Measurements from ENCODE around the gene CD302. TPM values are rescaled to one million over a fixed set of nuclear protein-coding genes. Genes with fewer than 3 reads are reported as not detected.

The CD302 gene, protein sequence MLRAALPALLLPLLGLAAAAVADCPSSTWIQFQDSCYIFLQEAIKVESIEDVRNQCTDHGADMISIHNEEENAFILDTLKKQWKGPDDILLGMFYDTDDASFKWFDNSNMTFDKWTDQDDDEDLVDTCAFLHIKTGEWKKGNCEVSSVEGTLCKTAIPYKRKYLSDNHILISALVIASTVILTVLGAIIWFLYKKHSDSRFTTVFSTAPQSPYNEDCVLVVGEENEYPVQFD
- total RNA-seq: 10 to 100 TPM; 18.3 to 26.4 TPM
- 23.2 TPM for polyA plus RNA-seq (ENCODE audit: insufficient read depth, low read depth, low replicate concordance)
- long read RNA-seq, donor 1, transcript CD302-201 (6 exons, 3,741 nt): major isoform, 22 of 27 reads
- long read RNA-seq, donor 1, partial matches to known transcripts: 0 of 27 reads
- long read RNA-seq, donor 1, other reads (novel, unspliced or antisense): 0 of 27 reads
- long read RNA-seq, donor 2, transcript CD302-201 (6 exons, 3,741 nt): major isoform, 16 of 16 reads
- long read RNA-seq, donor 2, partial matches to known transcripts: 0 of 16 reads
- long read RNA-seq, donor 2, other reads (novel, unspliced or antisense): 0 of 16 reads

DNA sequence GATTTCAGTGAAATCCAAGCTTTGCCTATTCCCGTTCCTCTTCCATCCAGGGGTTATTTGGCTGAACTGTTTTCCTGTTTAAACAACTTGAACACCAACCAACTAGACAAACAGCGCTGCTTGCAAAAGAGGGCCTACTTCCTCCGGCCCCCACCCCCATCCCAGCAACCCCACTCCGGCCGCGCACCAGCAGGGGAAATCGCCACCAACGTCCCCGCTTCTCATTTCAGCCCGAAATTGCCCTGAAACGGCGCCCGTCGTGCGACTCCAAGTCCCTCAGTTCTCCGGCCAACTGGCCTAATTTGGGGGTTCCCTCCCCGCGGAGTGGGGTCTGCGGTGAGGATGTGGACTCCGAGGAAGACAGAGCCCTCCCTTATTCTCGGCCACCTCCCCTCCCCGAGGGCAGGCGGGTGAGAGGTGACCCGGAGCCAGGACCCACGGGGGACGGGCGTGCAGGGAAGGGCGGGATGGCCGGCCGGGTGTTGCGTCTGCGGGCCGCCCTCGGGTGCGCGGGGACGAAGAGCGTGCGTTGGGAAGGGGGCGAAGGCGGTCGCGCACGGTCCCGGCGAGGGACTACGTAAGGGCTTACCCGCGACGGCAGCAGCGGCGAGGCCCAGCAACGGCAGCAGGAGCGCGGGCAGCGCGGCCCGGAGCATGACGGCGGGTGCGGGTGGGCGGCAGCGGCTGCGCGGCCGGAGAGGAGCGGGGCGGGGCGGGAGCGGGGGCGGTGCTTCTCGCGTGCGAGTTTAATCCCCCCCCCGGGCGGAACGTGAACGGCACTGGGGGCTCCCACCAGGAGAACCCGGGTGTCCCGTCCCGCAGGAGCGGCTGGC lies at the start of gene CD302:
Gene CD302, minus strand, starts transcription at position 666 of the 833 bp plus-strand sequence. Its CDS starts 10 bp downstream, at position 656.
- no peaks in the 10 kb centered on the region for H3K27me3 ChIP-seq
- intact Hi-C loops (cut with DNase I; ENCODE audit: low total_unique reads): no loop called here
- peak within 1 kb of the TSS; percentile 87 to 92 for H3K4me3 ChIP-seq
- 0% methylated on average over 16 to 53 of the region's 82 CpGs for WGBS, 2 donors
- peak; percentile 81 for DNase-seq
- no peaks in the 10 kb centered on the region for H3K9me3 ChIP-seq
- peaks cover 14% of the 10 kb centered on the region for H3K4me1 ChIP-seq
- no peak for TF ChIP-seq POLR2A (IDR thresholded peaks at IDR 0.05)
- no peaks in the 10 kb centered on the region for H3K36me3 ChIP-seq (ENCODE audit: low read depth, missing control alignments)
- H3K27ac ChIP-seq: peak within 1 kb of the TSS; percentile 85 to 95

DNA sequence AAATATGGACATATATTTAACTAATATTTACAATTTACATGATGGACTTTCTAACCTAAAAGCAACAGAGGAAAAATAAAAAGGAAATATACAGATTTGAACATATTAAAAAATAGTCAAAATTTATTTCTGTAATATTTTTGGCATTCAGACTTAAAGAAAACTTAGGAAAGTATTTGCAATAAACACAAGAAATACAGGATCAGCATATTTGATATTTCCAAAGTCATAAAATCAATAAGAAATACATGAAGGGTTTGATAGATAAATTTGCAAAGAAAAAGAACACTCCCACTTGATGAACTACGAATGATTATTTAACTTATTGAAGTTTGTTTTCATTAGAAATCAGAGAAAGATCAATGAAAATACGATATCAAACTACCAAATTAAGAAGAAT lies 48.6 kb upstream of the CD302 start:
- intact Hi-C loops (cut with DNase I; ENCODE audit: low total_unique reads): no loop called here
- H3K9me3 ChIP-seq: no peaks in the 10 kb centered on the region
- 49 to 67% methylated on average over 2 of the region's 2 CpGs for WGBS, 2 donors
- H3K36me3 ChIP-seq (ENCODE audit: low read depth, missing control alignments): no peaks in the 10 kb centered on the region
- no peak overlapping the region for H3K4me3 ChIP-seq
- DNase-seq: no peak
- no peaks in the 10 kb centered on the region for H3K4me1 ChIP-seq
- no peak overlapping the region for H3K27ac ChIP-seq
- no peaks in the 10 kb centered on the region for H3K27me3 ChIP-seq
- TF ChIP-seq POLR2A (IDR thresholded peaks at IDR 0.05): no peak
- TF ChIP-seq, protein P1, sequence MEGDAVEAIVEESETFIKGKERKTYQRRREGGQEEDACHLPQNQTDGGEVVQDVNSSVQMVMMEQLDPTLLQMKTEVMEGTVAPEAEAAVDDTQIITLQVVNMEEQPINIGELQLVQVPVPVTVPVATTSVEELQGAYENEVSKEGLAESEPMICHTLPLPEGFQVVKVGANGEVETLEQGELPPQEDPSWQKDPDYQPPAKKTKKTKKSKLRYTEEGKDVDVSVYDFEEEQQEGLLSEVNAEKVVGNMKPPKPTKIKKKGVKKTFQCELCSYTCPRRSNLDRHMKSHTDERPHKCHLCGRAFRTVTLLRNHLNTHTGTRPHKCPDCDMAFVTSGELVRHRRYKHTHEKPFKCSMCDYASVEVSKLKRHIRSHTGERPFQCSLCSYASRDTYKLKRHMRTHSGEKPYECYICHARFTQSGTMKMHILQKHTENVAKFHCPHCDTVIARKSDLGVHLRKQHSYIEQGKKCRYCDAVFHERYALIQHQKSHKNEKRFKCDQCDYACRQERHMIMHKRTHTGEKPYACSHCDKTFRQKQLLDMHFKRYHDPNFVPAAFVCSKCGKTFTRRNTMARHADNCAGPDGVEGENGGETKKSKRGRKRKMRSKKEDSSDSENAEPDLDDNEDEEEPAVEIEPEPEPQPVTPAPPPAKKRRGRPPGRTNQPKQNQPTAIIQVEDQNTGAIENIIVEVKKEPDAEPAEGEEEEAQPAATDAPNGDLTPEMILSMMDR (IDR thresholded peaks at IDR 0.05): no peak

DNA sequence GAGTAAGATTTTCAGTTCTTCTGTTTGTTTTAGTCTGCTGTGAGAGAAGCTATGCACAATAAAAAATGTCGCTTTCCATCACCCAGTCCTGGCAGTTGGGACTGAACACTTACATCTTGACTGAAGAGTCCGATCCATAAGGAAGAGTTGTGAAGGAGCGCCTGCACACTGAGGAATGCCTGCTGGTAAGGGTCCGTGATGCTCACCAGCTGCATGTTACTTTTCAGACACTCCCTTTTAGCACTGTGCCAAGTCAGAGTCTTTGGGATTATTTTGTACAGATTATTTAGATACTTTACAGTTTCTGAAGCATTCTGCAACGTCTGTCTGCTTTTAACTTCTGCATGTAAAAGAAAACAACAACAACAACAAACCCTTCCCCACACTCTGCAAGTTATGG lies 42.6 kb upstream of the CD302 start:
- WGBS, 2 donors: 61 to 75% methylated on average over 5 of the region's 5 CpGs
- TF ChIP-seq, protein P1 (IDR thresholded peaks at IDR 0.05): no peak
- TF ChIP-seq POLR2A (IDR thresholded peaks at IDR 0.05): no peak

DNA sequence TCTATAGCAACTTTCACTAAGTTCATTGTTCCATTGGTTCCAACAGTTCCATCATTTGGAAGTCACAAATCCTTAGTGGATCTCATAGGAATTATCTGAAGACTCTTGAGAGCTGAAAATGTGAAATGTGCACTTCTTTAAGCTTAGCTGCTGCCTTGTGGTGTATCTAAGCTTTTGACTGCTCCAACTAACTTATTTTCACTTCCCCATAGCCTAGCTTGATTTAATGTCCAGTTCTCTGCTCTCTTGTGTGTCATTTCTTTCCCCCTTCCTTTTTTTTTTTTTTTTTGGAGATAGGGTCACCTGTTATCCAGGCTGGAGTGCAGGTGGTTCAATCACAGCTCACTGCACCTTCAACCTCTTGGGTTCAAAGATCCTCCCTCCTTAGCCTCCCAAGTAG lies 34.9 kb upstream of the CD302 start:
- Histone ChIP-seq H3K27me3 (no peaks in the 10 kb centered on the region), H3K4me3 (no peak overlapping the region), H3K36me3 (ENCODE audit: low read depth, missing control alignments) (no peaks in the 10 kb centered on the region), H3K27ac (no peak overlapping the region), H3K4me1 (no peaks in the 10 kb centered on the region), H3K9me3 (no peaks in the 10 kb centered on the region)
- intact Hi-C loops (cut with DNase I; ENCODE audit: low total_unique reads): no loop called here
- no peak for TF ChIP-seq POLR2A (IDR thresholded peaks at IDR 0.05)
- TF ChIP-seq, protein P1 (IDR thresholded peaks at IDR 0.05): no peak
- DNase-seq: no peak

More for the DNA sequence above, 42.6 kb upstream of the CD302 start:
- Histone ChIP-seq H3K4me1 (no peaks in the 10 kb centered on the region), H3K4me3 (no peak overlapping the region), H3K9me3 (no peaks in the 10 kb centered on the region), H3K27ac (no peak overlapping the region), H3K27me3 (no peaks in the 10 kb centered on the region), H3K36me3 (ENCODE audit: low read depth, missing control alignments) (no peaks in the 10 kb centered on the region)
- intact Hi-C loops (cut with DNase I; ENCODE audit: low total_unique reads): no loop called here
- DNase-seq: peak; percentile 21

DNA sequence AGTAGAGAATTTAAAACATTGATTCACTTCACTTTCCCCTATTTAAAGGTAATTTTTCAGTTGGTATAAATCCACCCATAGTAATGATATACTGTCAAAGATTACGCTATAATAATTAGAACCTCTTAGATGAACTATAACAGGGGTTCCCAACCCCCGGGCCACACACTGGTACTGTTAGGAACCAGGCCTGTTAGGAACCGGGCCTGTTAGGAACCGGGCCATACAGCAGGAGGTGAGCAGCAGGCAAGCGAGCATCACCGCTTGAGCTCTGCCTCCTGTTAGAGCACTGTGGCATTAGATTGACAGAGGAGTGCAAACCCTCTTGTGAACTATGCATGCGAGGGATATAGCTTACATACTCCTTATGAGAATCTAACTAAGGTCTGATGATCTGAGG lies 34.0 kb upstream of the CD302 start:
- Histone ChIP-seq H3K27ac (no peak overlapping the region), H3K9me3 (no peaks in the 10 kb centered on the region), H3K36me3 (ENCODE audit: low read depth, missing control alignments) (no peaks in the 10 kb centered on the region), H3K4me3 (no peak overlapping the region), H3K27me3 (no peaks in the 10 kb centered on the region), H3K4me1 (no peaks in the 10 kb centered on the region)
- no peak for DNase-seq
- TF ChIP-seq POLR2A (IDR thresholded peaks at IDR 0.05): no peak
- TF ChIP-seq, protein P1 (IDR thresholded peaks at IDR 0.05): no peak
- 81 to 87% methylated on average over 7 of the region's 7 CpGs for WGBS, 2 donors
- intact Hi-C loops (cut with DNase I; ENCODE audit: low total_unique reads): no loop called here

Data from testis (tissue), 5 donors.